H1 (cell line): ENCODE results near the gene MLPH. TPM values are rescaled to one million over a fixed set of nuclear protein-coding genes. Genes with fewer than 3 reads are reported as not detected.

ENCODE experiments used
- CTCF ChIA-PET: fragments of 300-600 bp; sonication (Branson Sonifier 250); formaldehyde crosslinking; loops from one replicate; lab custom pipeline; 2021; ENCODE audit not compliant: partially characterized antibody; lab: Charles Lee
- POLR2A ChIA-PET: fragments of 300-600 bp; sonication (Branson Sonifier 250); formaldehyde crosslinking; loops from one replicate; lab custom pipeline; 2021; ENCODE audit warnings: inconsistent platforms; ENCODE audit not compliant: partially characterized antibody; lab: Charles Lee
- DNase-seq, 2 experiments: peaks; one replicate each; pipeline versions ENCODE4 v3.0.0 to v3.0.0-alpha.2; 2010 to 2022; ENCODE audit warnings: low spot score in 2 of 2, low read depth in 1 of 2, mixed read lengths in 1 of 2
- FAIRE-seq: peaks from 2 replicates; lab custom pipeline; 2011; peaks lifted over from hg19 to GRCh38; lab: Jason Lieb, UNC
- H2AFZ ChIP-seq: 2 replicates; pipeline ENCODE4 v1.8.1; 2012; ENCODE audit warnings: low read length, inconsistent platforms
- H2AK5ac ChIP-seq: 2 replicates; pipeline ENCODE4 v1.6.1; 2013; ENCODE audit warnings: low read depth, low read length
- H2BK120ac ChIP-seq: replicated peaks from 2 replicates; pipeline ENCODE3; 2013; ENCODE audit warnings: low read depth, low read length, inconsistent platforms
- H2BK12ac ChIP-seq: 2 replicates; pipeline ENCODE4 v1.6.1; 2013; ENCODE audit warnings: low read depth, low read length
- H2BK15ac ChIP-seq: 2 replicates; pipeline ENCODE4 v1.6.1; 2013; ENCODE audit warnings: low read length
- H2BK20ac ChIP-seq: 2 replicates; pipeline ENCODE4 v1.6.1; 2013; ENCODE audit warnings: low read length
- H2BK5ac ChIP-seq: 2 replicates; pipeline ENCODE4 v1.6.1; 2013; ENCODE audit warnings: low read depth, low read length
- H3K14ac ChIP-seq: 2 replicates; pipeline ENCODE4 v1.6.1; 2013; ENCODE audit warnings: inconsistent platforms; ENCODE audit not compliant: insufficient read length
- H3K18ac ChIP-seq: 2 replicates; pipeline ENCODE4 v1.6.1; 2013; ENCODE audit warnings: low read length; ENCODE audit errors: extremely low read depth
- H3K23ac ChIP-seq: 2 replicates; pipeline ENCODE4 v1.6.1; 2013; ENCODE audit warnings: inconsistent platforms; ENCODE audit not compliant: insufficient read length
- H3K23me2 ChIP-seq: 2 replicates; pipeline ENCODE4 v1.6.1; 2013; ENCODE audit warnings: low read depth, low read length
- H3K27ac ChIP-seq: 2 replicates; pipeline ENCODE4 v1.6.1; 2011; ENCODE audit warnings: low read depth, low read length, inconsistent platforms
- H3K27me3 ChIP-seq, 4 experiments: replicated peaks in 1 of 4; 1 replicate in 1 of 4; 2 replicates in 3 of 4; pipeline versions ENCODE4 v1.6.1 to v1.8.1; 2011 to 2013; ENCODE audit warnings: low read length in 3 of 4, mild to moderate bottlenecking in 3 of 4, inconsistent platforms in 2 of 4, mixed read lengths in 2 of 4, moderate library complexity in 1 of 4; ENCODE audit not compliant: control insufficient read depth in 3 of 4, insufficient read depth in 3 of 4; ENCODE audit errors: extremely low read depth in 1 of 4
- H3K36me3 ChIP-seq, 4 experiments: 2 replicates each; pipeline versions ENCODE4 v1.6.1 to v1.8.1; 2011 to 2013; ENCODE audit warnings: mild to moderate bottlenecking in 4 of 4, low read length in 3 of 4, moderate library complexity in 2 of 4, control low read depth in 1 of 4, inconsistent platforms in 1 of 4; ENCODE audit not compliant: insufficient read depth in 4 of 4, control insufficient read depth in 2 of 4
- H3K4ac ChIP-seq: replicated peaks from 2 replicates; pipeline ENCODE3; 2013; ENCODE audit warnings: low read length, low read depth, mixed read lengths, inconsistent platforms; ENCODE audit not compliant: insufficient read length
- H3K4me1 ChIP-seq, 4 experiments: replicated peaks in 1 of 4; 1 replicate in 1 of 4; 2 replicates in 3 of 4; pipeline versions ENCODE4 v1.6.1 to v1.8.1; 2011 to 2013; ENCODE audit warnings: low read length in 3 of 4, inconsistent platforms in 2 of 4, mixed read lengths in 1 of 4; ENCODE audit not compliant: insufficient read depth in 4 of 4, control insufficient read depth in 3 of 4
- H3K4me2 ChIP-seq, 2 experiments: 2 replicates each; pipeline versions ENCODE4 v1.6.1 to v1.8.1; 2011 to 2013; ENCODE audit warnings: low read depth in 2 of 2, low read length in 2 of 2, control low read depth in 1 of 2, inconsistent platforms in 1 of 2, mild to moderate bottlenecking in 1 of 2; ENCODE audit not compliant: insufficient read depth in 1 of 2
- H3K4me3 ChIP-seq, 4 experiments: fragments of 200-600, 300-600 bp in 1 of 4; sonication (generic), shearing (Covaris generic), sonication (Bioruptor Twin) in 1 of 4; 2 replicates each; pipeline versions ENCODE4 v1.5.1 to v1.8.1; 2011 to 2016; ENCODE audit warnings: low read length in 4 of 4, low read depth in 3 of 4, control low read depth in 2 of 4, inconsistent platforms in 2 of 4, mild to moderate bottlenecking in 2 of 4, mixed read lengths in 1 of 4, moderate library complexity in 1 of 4; ENCODE audit not compliant: insufficient read depth in 2 of 4; ENCODE audit errors: extremely low read depth in 1 of 4
- H3K56ac ChIP-seq: replicated peaks from 2 replicates; pipeline ENCODE3; 2013; ENCODE audit warnings: low read depth, mild to moderate bottlenecking, mixed read lengths, low read length, inconsistent platforms; ENCODE audit not compliant: insufficient read length
- H3K79me1 ChIP-seq: 2 replicates; pipeline ENCODE4 v1.6.1; 2013; ENCODE audit warnings: low read depth, low read length, control low read depth
- H3K79me2 ChIP-seq, 2 experiments: 2 replicates each; pipeline versions ENCODE4 v1.6.1 to v1.8.1; 2012 to 2013; ENCODE audit warnings: low read length in 2 of 2, mild to moderate bottlenecking in 2 of 2, inconsistent platforms in 1 of 2; ENCODE audit not compliant: insufficient read depth in 2 of 2, control insufficient read depth in 1 of 2
- H3K9ac ChIP-seq, 4 experiments: replicated peaks in 1 of 4; 1 replicate in 1 of 4; 2 replicates in 3 of 4; pipeline versions ENCODE4 v1.6.1 to v1.8.1; 2011 to 2013; ENCODE audit warnings: low read depth in 3 of 4, low read length in 3 of 4, control low read depth in 2 of 4, mild to moderate bottlenecking in 2 of 4, moderate library complexity in 2 of 4, inconsistent platforms in 1 of 4; ENCODE audit errors: extremely low read depth in 1 of 4
- H3K9me3 ChIP-seq, 2 experiments: 2 replicates each; pipeline versions ENCODE4 v1.6.1 to v1.8.1; 2012 to 2013; ENCODE audit warnings: mild to moderate bottlenecking in 2 of 2, moderate library complexity in 2 of 2, control low read depth in 1 of 2, inconsistent platforms in 1 of 2, low read depth in 1 of 2, low read length in 1 of 2, mixed read lengths in 1 of 2; ENCODE audit not compliant: insufficient read depth in 2 of 2
- H4K20me1 ChIP-seq, 2 experiments: replicated peaks in 1 of 2; 2 replicates each; pipeline versions ENCODE3 to v1.8.1; 2011 to 2013; ENCODE audit warnings: inconsistent platforms in 2 of 2, low read length in 2 of 2, mild to moderate bottlenecking in 1 of 2; ENCODE audit not compliant: insufficient read depth in 2 of 2, control insufficient read depth in 1 of 2
- H4K5ac ChIP-seq: 2 replicates; pipeline ENCODE4 v1.6.1; 2013; ENCODE audit warnings: low read length, low read depth, mixed read lengths, inconsistent platforms; ENCODE audit not compliant: insufficient read length
- H4K8ac ChIP-seq: 2 replicates; pipeline ENCODE4 v1.8.0; 2013; ENCODE audit warnings: mild to moderate bottlenecking, moderate library complexity, low read length, inconsistent platforms; ENCODE audit not compliant: insufficient read depth; ENCODE audit errors: extremely low read depth
- H4K91ac ChIP-seq: replicated peaks from 2 replicates; pipeline ENCODE3; 2013; ENCODE audit warnings: low read length, mixed read lengths, inconsistent platforms; ENCODE audit not compliant: insufficient read length
- CHD2 ChIP-seq: IDR thresholded peaks from 2 replicates; pipeline ENCODE4 v1.6.1; 2012; ENCODE audit warnings: low read length, improper control_type of control experiment
- KDM1A ChIP-seq: fragments of 200-600, 300-600 bp; sonication (generic); IDR thresholded peaks from 2 replicates; pipeline ENCODE4 v1.7.1; 2016; ENCODE audit warnings: mild to moderate bottlenecking, low read length, borderline replicate concordance
- KDM4A ChIP-seq: IDR thresholded peaks from one replicate; pipeline ENCODE4 v1.7.1; 2012; ENCODE audit warnings: low read depth, mild to moderate bottlenecking, moderate library complexity, low read length, inconsistent platforms; ENCODE audit not compliant: severe bottlenecking
- MAFK ChIP-seq: IDR thresholded peaks from 2 replicates; pipeline ENCODE4 v1.6.1; 2012; ENCODE audit warnings: low read depth, mild to moderate bottlenecking, improper control_type of control experiment, low read length
- POU5F1 ChIP-seq: IDR thresholded peaks from 2 replicates; pipeline ENCODE4 v1.6.1; 2011; ENCODE audit warnings: low read depth, mild to moderate bottlenecking, low read length, moderate library complexity
- RFX5 ChIP-seq: IDR thresholded peaks from 2 replicates; pipeline ENCODE4 v1.6.1; 2011; ENCODE audit warnings: low read depth, low read length, improper control_type of control experiment, borderline replicate concordance
- WGBS, 2 experiments: shearing (Covaris generic) in 1 of 2; methylation state at CpG; one replicate each; pipeline versions ENCODE4 v1.1.6 to v1.1.7; 2013 to 2015; ENCODE audit warnings: low lambda C conversion rate in 2 of 2, mixed read lengths in 2 of 2, inconsistent platforms in 1 of 2, low coverage in 1 of 2, missing lambda C conversion rate in 1 of 2; ENCODE audit not compliant: insufficient replicate concordance in 2 of 2, insufficient coverage in 1 of 2, insufficient read length in 1 of 2; ENCODE audit errors: extremely low coverage in 1 of 2, missing lambda C conversion rate in 1 of 2; 5-methylcytosine and 5-hydroxymethylcytosine counted together
- polyA plus RNA-seq, 7 experiments: library from polyadenylated mRNA; depleted of rRNA in 3 of 7; stranded (reverse) in 5 of 7; unstranded in 2 of 7; fragments of >200 nt in 5 of 7; fragments of 200-250 nt in 2 of 7; gene quantifications; 1 replicate in 5 of 7; 2 replicates in 1 of 7; 4 replicates in 1 of 7; pipeline versions ENCODE4 v1.2.1 to v1.2.3, GENCODE V29; 2011 to 2013; ENCODE audit warnings: missing spikeins in 2 of 7, mixed read lengths in 2 of 7
- total RNA-seq: library from RNA; stranded (reverse); fragmentation: NEBNext Ultra II Directional; extraction: Animal tissue kit (Norgen Biotek cat#: 25700); gene quantifications from 2 replicates; pipeline ENCODE4 v1.2.1, GENCODE V29; 2021

The MLPH gene
- total and polyA plus RNA-seq, 2 of the 8 experiments (the other 6 are each of a cell fraction or from before 2014, with no cell fraction given): 12.7 to 17.0 TPM

DNA sequence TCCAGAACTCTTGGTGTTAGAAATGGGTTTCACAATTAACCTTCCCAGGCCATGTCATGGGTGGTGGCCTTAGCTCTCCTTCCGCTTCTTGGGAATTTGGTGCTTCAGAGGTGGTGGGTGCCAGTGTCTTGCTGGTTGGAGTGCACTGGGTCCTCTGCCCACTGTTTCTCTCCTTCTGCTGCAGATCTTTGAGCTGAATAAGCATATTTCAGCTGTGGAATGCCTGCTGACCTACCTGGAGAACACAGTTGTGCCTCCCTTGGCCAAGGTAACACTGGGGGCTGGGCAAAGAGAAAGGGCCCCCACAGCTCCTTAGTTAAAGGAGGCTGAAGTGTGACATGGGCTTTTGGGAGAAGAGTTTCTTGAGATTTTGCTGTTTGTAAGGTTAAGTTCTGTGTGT is 47.3 kb downstream of the MLPH start:
- Histone ChIP-seq H3K4me3 (no peak overlapping the region), H2BK120ac (no peak overlapping the region), H3K18ac (no peak overlapping the region), H4K91ac (no peak overlapping the region), H3K56ac (no peak overlapping the region), H2BK12ac (no peak overlapping the region), H4K20me1 (peaks cover 0 to 2% of the 10 kb centered on the region in 2 experiments), H3K4me2 (no peak overlapping the region), H4K5ac (no peak overlapping the region), H3K27me3 (no peaks in the 10 kb centered on the region), H3K4me1 (no peaks in the 10 kb centered on the region; a peak in 1 of 7 replicates), H3K14ac (no peak overlapping the region), H3K79me2 (no peaks in the 10 kb centered on the region), H2AFZ (no peak overlapping the region), H3K79me1 (peaks cover 3% of the 10 kb centered on the region; the same call in 1 of the 2 replicates), H2BK15ac (no peak overlapping the region), H2BK20ac (no peak overlapping the region), H3K23ac (no peak overlapping the region), H2AK5ac (no peak overlapping the region), H4K8ac (no peak overlapping the region), H3K9me3 (no peaks in the 10 kb centered on the region), H3K4ac (no peak overlapping the region), H2BK5ac (no peak overlapping the region), H3K9ac (no peak overlapping the region), H3K36me3 (no peaks in the 10 kb centered on the region), H3K23me2 (no peaks in the 10 kb centered on the region), H3K27ac (no peak overlapping the region)
- WGBS, 2 experiments: 80% methylated on average over 1 of the region's 1 CpG; no CpG with 5 or more reads in 1 of the 2 experiments
- POLR2A ChIA-PET: no interaction called here
- FAIRE-seq (no peak), DNase-seq (no peak)
- CTCF ChIA-PET: interaction anchor here (1.0 to 3.7 kb wide), 5 partner anchors 22 to 211 kb away, joined by 3 to 28 read pairs (median 4); no protein-coding TSS in a partner anchor
- no peak for TF ChIP-seq KDM1A
- no peak for TF ChIP-seq CHD2
- no peak for TF ChIP-seq KDM4A
- TF ChIP-seq RFX5: no peak
- no peak for TF ChIP-seq POU5F1
- TF ChIP-seq MAFK: no peak
